HG02623 (cell line): Measurements from ENCODE around the gene IL1RL1.
A peak's percentile ranks its signal among the peaks of the same experiment; 100 is the strongest.

Source experiments
- ATAC-seq: cut with Tn5 transposase; IDR thresholded peaks from one replicate; pipeline ENCODE4 v1.9.1; 2021; ENCODE audit warnings: moderate library complexity; ENCODE audit not compliant: unreplicated experiment

The IL1RL1 gene

DNA sequence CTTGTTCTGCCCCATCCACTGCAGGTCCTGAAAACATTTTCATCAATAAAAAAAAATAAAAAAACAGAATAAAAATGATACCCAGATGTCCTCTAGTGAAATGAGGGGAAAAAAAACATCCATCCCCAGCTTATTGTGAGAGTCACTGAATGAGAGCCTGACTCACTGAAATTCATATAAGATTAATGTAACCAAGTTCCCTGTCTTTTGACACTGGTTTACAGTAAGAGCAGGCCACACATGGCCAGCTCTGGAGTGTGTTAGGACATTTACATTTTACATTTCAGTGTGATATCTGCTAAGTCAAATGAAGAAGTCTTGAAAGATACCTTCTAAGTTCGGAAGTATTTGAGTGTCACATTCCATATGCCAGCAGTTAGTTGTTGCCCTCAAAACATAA, 23.1 kb downstream of the IL1RL1 start:
- ATAC-seq, result no peak

DNA sequence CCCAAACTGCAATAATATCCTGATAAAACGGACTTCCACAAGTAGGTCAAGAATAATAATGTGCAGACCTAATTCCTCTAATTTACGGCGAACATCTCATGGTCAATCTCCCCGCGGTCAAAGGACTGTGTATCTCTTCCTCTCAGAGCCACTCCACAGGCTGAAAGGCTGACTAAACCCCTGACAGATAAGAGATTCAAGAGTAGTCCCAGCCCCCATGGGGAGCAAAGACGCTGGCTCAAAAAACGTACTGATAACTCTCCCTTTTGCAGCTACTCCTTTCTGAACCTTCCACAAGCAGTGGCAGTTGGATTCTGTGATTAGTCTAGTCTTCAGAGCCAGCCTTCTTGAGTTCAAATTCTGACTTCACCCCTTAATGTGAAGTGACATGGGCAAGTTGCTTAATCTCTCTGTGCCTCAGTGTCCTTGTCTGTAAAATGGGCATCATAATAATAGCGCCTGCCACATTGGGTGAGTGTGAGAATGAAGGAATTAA, 24.6 kb downstream of the IL1RL1 start:
- no peak for ATAC-seq

- no peak for ATAC-seq
Observed at GRCh38 chr2:102336502-102336945, 25.2 kb downstream of the IL1RL1 start.

- ATAC-seq, result no peak
Observed at GRCh38 chr2:102337012-102337411, 25.6 kb downstream of the IL1RL1 start.

DNA sequence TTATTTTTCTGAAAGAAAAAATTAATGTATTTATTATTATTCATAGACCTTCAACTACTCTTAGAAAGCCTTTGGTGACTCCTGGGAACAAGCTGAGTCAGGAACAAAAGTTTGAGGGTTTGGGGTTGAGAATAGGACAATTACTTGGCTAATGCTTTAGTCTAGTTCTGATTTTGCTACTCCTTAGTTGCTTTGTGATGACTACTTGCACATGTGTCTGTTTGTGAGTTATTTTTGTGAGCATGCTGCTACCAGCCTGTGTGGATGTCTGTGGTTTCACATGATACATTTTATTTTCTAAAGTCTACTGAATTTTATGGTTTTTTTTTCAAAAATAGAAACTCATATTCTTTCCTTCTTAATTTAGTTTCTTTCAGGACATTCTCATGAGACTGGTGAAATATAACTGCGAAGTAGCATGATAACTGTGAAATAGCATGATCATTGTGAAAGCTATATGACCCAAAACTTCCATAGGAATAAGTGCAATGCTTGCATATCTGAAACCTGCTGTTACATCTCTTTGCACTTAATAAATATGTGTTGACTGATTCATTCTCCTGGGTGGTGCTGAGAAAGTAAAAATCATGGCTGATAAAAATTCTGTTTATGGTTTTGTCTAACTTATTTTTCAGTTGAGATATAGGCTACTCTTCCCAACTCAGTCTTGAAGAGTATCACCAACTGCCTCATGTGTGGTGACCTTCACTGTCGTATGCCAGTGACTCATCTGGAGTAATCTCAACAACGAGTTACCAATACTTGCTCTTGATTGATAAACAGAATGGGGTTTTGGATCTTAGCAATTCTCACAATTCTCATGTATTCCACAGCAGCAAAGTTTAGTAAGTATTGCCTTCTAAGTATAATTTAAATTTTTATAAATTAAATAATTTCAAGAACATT, 26.4 kb downstream of the IL1RL1 start:
- ATAC-seq, result no peak

DNA sequence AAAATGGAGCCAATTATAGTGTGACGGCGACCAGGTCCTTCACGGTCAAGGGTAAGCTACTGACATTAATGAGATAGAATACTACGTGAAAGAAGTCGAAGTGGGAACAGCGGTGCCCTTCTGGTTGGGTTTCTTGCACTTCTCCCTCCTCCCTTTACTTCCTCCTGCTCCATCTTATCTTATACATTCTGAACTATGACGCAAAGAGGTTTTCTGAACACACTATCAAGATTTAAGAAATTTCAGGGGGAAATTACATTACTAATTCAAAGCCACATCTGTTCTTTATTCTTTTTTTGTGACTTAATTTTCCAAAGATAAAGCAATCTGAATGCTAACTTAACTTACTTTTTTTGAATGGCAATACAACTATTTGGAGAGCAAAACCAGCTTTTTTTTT, 29.4 kb downstream of the IL1RL1 start:
- ATAC-seq, result no peak

GRCh38 chr2:102342888-102343287, 31.5 kb downstream of the IL1RL1 start:
- ATAC-seq, result no peak

DNA sequence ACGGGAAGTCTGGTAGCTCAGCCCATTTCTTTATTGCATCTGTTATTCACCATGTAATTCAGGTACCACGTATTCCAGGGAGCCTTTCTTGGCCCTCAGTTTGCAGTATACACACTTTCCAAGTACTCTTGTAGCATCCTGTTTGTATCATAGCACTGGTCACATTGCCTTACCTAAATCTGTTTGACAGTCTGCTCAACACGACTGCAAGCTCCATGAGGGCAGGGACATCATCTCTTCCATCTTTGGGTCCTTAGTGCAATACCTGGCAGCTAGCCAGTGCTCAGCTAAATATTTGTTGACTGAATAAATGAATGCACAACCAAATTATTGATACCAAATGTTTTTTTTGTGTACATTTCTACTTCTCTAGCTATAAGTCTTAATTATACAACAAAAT, 33.0 kb downstream of the IL1RL1 start:
- no peak for ATAC-seq

GRCh38 chr2:102345329-102345920, 34.1 kb downstream of the IL1RL1 start:
- ATAC-seq, result no peak

- no peak for ATAC-seq
Observed at GRCh38 chr2:102346381-102347130, 35.2 kb downstream of the IL1RL1 start.

- ATAC-seq, result no peak
Observed at GRCh38 chr2:102350137-102350793, 38.9 kb downstream of the IL1RL1 start.

DNA sequence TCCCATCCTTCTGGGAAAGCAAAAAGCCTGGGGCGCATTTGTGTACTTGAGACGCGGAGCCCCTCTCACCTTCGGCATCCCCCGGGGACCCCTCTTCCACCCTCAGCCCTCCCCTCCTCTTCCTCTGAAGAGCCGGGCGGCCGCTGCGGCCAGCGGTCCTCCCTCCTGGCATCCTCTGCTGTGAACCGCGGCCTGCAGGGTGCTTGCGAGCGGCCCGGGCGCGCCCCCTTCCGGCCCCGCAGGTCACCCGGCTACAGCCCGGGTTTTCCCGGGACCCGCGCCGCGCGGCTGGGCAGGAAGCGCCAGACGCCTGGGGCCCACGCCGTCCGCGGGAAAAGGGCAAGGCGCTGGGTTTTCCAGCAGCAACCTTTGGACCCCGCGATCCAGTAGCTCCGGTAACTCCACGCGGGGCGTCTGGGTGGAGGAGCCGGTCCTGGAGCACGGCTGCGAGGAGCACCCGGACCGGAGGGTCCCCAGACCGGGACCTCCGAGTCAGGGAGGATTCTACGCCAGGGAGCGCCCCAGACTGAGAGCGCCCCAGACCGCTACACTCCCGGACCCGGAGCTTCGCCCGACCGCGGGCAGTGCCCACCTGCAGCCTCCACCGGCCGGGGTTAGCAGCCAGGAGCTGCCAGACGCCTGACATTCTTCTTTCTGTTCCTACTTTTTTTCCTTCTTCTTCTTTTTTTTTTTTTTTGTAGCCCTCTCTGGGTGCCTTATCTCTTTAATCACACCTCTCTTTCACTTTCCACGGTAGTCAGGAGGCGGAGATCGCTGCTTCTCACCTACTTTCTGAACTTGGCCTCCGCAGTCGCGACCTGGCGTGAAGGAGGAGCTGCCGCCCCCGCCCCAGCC, 44.4 kb downstream of the IL1RL1 start, which contains the start of gene IL18R1:
Gene IL18R1 (plus strand): TSS at position 271 of the 855 bp plus-strand sequence. CDS start 6,865 bp downstream, outside the sequence.
- ATAC-seq, result peak; percentile 94

DNA sequence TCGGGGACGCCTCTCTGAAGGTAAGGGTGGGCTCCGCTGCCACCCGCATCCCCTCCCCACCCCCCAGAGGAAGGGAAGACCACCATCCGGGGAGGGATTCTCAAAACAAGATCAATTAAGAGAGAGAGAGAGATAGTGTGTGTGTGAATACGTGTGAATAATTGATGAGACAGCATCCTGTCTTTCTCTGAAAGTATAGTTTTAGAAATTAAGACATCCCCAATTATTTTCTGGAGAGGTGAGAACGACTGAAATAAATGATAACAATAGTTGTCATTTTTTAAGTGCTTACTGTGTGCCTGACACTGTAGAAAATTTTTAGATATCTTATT, 45.0 kb downstream of the IL1RL1 start:
- ATAC-seq, result peak; percentile 4

GRCh38 chr2:102356741-102357140, 45.4 kb downstream of the IL1RL1 start:
- ATAC-seq, result no peak

- ATAC-seq, result no peak
Observed at GRCh38 chr2:102357937-102358336, 46.6 kb downstream of the IL1RL1 start.

DNA sequence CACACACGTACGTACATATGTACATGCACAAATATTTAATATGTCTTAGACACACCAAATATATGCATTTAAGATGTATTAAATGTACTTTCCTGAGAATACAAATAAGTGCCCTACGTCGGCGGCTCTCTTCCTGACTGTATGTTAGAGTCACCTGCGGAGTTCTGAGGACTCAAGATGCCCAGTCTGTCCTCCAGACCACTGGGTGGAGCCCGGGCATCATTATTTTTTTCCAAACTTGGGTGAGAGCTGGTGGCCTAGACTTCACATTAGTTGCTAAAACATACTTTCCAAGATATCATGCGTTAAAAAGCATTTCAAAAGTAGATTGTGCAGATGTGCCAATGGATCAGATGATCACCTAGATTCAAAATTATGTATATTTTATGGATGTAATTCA, 47.1 kb downstream of the IL1RL1 start:
- no peak for ATAC-seq

DNA sequence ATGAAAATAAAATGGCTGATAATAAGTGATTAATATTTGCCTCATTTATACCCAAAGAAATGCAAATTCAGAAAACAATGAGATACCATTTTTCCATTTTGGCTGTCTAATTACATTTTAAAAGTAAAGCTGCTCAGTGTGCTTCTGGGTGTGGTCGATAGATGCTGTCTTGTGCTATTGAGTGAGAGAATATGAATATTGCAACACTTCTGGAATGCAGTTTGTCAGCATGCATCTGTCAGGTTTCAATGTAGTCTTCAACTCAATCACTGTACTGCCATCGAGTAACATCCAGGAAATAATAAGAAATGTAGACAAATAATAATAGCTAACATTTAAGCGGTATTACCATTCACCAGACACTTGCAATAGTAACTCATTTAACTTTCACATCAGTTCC, 48.2 kb downstream of the IL1RL1 start:
- no peak for ATAC-seq

- ATAC-seq, result no peak
Observed at GRCh38 chr2:102361632-102362241, 50.4 kb downstream of the IL1RL1 start.

- no peak for ATAC-seq
Observed at GRCh38 chr2:102365763-102366162, 54.4 kb downstream of the IL1RL1 start.
